ENCODE results near the gene ARHGAP28.

Gene ARHGAP28

GRCh38 chr18:6886797-6887330 is 157.3 kb downstream of the ARHGAP28 start:
- Histone ChIP-seq H3K9me3 (ENCODE audit: insufficient read depth, low read depth, low read length) (no peaks in the 10 kb centered on the region), H3K4me3 (ENCODE audit: low read depth, low read length) (no peak overlapping the region), H3K4me2 (ENCODE audit: low read length) (no peak overlapping the region), H3K23ac (ENCODE audit: low read length) (no peak overlapping the region), H4K12ac (ENCODE audit: low read depth, low read length) (no peak overlapping the region), H3K36me3 (ENCODE audit: control insufficient read depth in 1 of 2, insufficient read depth in 2 of 2, low read length in 2 of 2) (peaks cover 19 to 25% of the 10 kb centered on the region in 2 experiments), H3K18ac (ENCODE audit: low read length) (no peak overlapping the region), H3K4ac (ENCODE audit: low read depth, low read length) (no peak overlapping the region), H3K4me1 (ENCODE audit: control insufficient read depth in 1 of 2, insufficient read depth in 2 of 2, low read length in 2 of 2) (peaks cover 0 to 2% of the 10 kb centered on the region in 2 experiments), H3K27me3 (ENCODE audit: insufficient read depth, low read length) (no peaks in the 10 kb centered on the region), H3K79me2 (ENCODE audit: control insufficient read depth, insufficient read depth, low read length, poor library complexity) (no peaks in the 10 kb centered on the region), H2BK120ac (ENCODE audit: insufficient read depth, low read length, poor library complexity) (no peak overlapping the region), H2AFZ (ENCODE audit: insufficient read depth, low read length, poor library complexity) (no peak overlapping the region), H3K27ac (ENCODE audit: low read depth, low read length) (no peak overlapping the region), H3K9ac (ENCODE audit: low read length) (no peak overlapping the region), H3K79me1 (ENCODE audit: low read length) (no peaks in the 10 kb centered on the region), H2AK5ac (ENCODE audit: low read length) (no peak overlapping the region), H3K14ac (ENCODE audit: low read length) (no peak overlapping the region), H2BK5ac (ENCODE audit: low read depth, low read length, poor library complexity) (no peak overlapping the region), H4K8ac (ENCODE audit: low read depth, low read length) (no peak overlapping the region), H4K91ac (ENCODE audit: low read depth, low read length) (no peak overlapping the region), H2BK12ac (ENCODE audit: low read length) (no peak overlapping the region)
- no peak for DNase-seq
- WGBS (ENCODE audit: extremely low coverage, insufficient coverage, insufficient read length), result no CpG with 5 or more reads among the region's 6 CpGs

DNA sequence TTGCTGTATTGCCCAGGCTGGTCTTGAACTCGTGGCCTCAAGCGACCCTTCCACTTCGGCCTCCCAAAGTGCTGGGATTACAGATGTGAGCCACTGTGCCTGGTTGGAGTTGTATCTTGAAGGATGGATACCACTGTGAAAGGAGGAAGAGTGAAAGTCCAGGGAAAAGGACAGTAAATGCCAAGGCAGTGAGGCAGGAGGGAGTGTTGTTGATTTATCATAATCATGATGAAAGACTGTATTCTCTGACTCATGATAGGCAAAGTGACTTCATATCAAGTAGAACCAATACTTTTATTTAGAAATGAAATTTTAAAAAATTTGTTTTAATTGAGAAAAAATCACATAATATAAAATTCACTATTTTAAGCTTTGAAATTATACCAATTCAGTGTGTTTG is 162.3 kb downstream of the ARHGAP28 start:
- Histone ChIP-seq H3K27ac (ENCODE audit: low read depth, low read length) (no peak overlapping the region), H3K4ac (ENCODE audit: low read depth, low read length) (no peak overlapping the region), H4K12ac (ENCODE audit: low read depth, low read length) (no peak overlapping the region), H3K4me2 (ENCODE audit: low read length) (no peak overlapping the region), H3K79me1 (ENCODE audit: low read length) (no peaks in the 10 kb centered on the region), H3K9me3 (ENCODE audit: insufficient read depth, low read depth, low read length) (no peaks in the 10 kb centered on the region), H4K8ac (ENCODE audit: low read depth, low read length) (no peak overlapping the region), H2BK120ac (ENCODE audit: insufficient read depth, low read length, poor library complexity) (no peak overlapping the region), H3K9ac (ENCODE audit: low read length) (no peak overlapping the region), H3K4me1 (ENCODE audit: control insufficient read depth in 1 of 2, insufficient read depth in 2 of 2, low read length in 2 of 2) (no peaks in the 10 kb centered on the region), H4K91ac (ENCODE audit: low read depth, low read length) (no peak overlapping the region), H2AK5ac (ENCODE audit: low read length) (no peak overlapping the region), H3K79me2 (ENCODE audit: control insufficient read depth, insufficient read depth, low read length, poor library complexity) (no peaks in the 10 kb centered on the region), H3K4me3 (ENCODE audit: low read depth, low read length) (no peak overlapping the region), H3K23ac (ENCODE audit: low read length) (no peak overlapping the region), H3K27me3 (ENCODE audit: insufficient read depth, low read length) (no peaks in the 10 kb centered on the region), H3K18ac (ENCODE audit: low read length) (no peak overlapping the region), H2BK12ac (ENCODE audit: low read length) (no peak overlapping the region), H2AFZ (ENCODE audit: insufficient read depth, low read length, poor library complexity) (no peak overlapping the region), H2BK5ac (ENCODE audit: low read depth, low read length, poor library complexity) (no peak overlapping the region), H3K36me3 (ENCODE audit: control insufficient read depth in 1 of 2, insufficient read depth in 2 of 2, low read length in 2 of 2) (peaks cover 20 to 32% of the 10 kb centered on the region in 2 experiments), H3K14ac (ENCODE audit: low read length) (no peak overlapping the region)
- DNase-seq, result no peak
- no CpG with 5 or more reads among the region's 3 CpGs for WGBS (ENCODE audit: extremely low coverage, insufficient coverage, insufficient read length)

DNA sequence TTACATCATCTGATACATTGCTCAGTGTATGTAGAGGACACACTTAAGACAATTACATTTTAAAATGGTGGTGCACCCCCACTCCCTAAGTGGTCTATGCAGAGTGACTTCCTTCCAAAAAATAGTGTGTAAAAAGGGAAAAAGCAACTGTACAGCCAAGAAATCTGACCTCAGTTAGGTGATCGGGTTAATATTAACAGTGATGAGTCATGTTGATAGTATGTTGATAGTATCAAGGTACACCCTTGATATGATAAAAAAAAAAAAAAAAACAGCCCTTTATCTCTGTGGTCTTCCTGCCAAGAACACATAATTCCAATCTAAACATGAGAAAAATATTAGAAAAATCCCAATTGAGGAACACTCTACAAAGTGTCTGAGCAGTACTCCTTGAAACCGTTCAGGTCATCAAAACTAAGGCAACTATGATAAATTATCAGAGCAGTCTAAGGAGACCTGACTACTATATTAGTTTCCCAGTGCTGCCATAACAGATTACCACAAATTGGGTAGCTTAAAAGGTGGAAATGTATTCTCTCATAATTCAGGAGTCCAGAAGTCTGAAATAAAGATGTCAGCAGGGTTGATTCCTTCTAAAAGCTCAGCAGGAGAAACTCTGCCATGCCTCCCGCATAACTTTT is 171.9 kb downstream of the ARHGAP28 start:
- Histone ChIP-seq H2AK5ac (ENCODE audit: low read length) (no peak overlapping the region), H3K9me3 (ENCODE audit: insufficient read depth, low read depth, low read length) (peaks cover 2% of the 10 kb centered on the region), H3K4me3 (ENCODE audit: low read depth, low read length) (no peak overlapping the region), H2BK12ac (ENCODE audit: low read length) (no peak overlapping the region), H3K36me3 (ENCODE audit: control insufficient read depth in 1 of 2, insufficient read depth in 2 of 2, low read length in 2 of 2) (peaks cover 7 to 8% of the 10 kb centered on the region in 2 experiments), H3K14ac (ENCODE audit: low read length) (no peak overlapping the region), H3K27ac (ENCODE audit: low read depth, low read length) (no peak overlapping the region), H2BK120ac (ENCODE audit: insufficient read depth, low read length, poor library complexity) (no peak overlapping the region), H3K4ac (ENCODE audit: low read depth, low read length) (no peak overlapping the region), H4K8ac (ENCODE audit: low read depth, low read length) (no peak overlapping the region), H3K9ac (ENCODE audit: low read length) (no peak overlapping the region), H3K79me2 (ENCODE audit: control insufficient read depth, insufficient read depth, low read length, poor library complexity) (no peaks in the 10 kb centered on the region), H3K4me2 (ENCODE audit: low read length) (no peak overlapping the region), H4K12ac (ENCODE audit: low read depth, low read length) (no peak overlapping the region), H4K91ac (ENCODE audit: low read depth, low read length) (no peak overlapping the region), H3K18ac (ENCODE audit: low read length) (no peak overlapping the region), H2AFZ (ENCODE audit: insufficient read depth, low read length, poor library complexity) (no peak overlapping the region), H3K23ac (ENCODE audit: low read length) (no peak overlapping the region), H2BK5ac (ENCODE audit: low read depth, low read length, poor library complexity) (no peak overlapping the region), H3K4me1 (ENCODE audit: control insufficient read depth in 1 of 2, insufficient read depth in 2 of 2, low read length in 2 of 2) (no peaks in the 10 kb centered on the region), H3K79me1 (ENCODE audit: low read length) (no peaks in the 10 kb centered on the region), H3K27me3 (ENCODE audit: insufficient read depth, low read length) (no peaks in the 10 kb centered on the region)
- WGBS (ENCODE audit: extremely low coverage, insufficient coverage, insufficient read length), result no CpG with 5 or more reads among the region's 3 CpGs
- peak in 1 of 2 donors; percentile 70 for DNase-seq

DNA sequence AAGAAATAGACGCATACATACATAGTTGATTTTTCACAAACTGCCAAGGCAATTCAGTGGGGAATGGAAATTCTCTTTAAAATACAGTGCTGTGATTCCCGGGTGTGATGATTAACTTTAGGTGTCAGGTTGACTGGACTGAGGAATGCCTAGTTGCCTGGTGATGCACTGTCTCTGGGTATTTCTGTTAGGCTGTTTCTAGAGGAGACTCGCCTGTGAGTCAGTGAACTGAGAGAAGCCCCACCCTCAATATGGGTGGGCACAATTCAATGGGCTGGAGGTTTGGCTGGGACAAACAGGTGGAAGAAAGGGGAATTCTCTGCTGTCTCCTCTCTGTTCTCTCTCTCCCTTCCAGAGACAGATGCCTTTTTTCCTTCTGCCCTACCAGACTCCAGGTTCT is 187.6 kb downstream of the ARHGAP28 start:
- Histone ChIP-seq H3K23ac (ENCODE audit: low read length) (no peak overlapping the region), H2AFZ (ENCODE audit: insufficient read depth, low read length, poor library complexity) (no peak overlapping the region), H2BK120ac (ENCODE audit: insufficient read depth, low read length, poor library complexity) (no peak overlapping the region), H4K12ac (ENCODE audit: low read depth, low read length) (no peak overlapping the region), H3K9ac (ENCODE audit: low read length) (no peak overlapping the region), H3K79me2 (ENCODE audit: control insufficient read depth, insufficient read depth, low read length, poor library complexity) (no peaks in the 10 kb centered on the region), H3K4me2 (ENCODE audit: low read length) (no peak overlapping the region), H3K27ac (ENCODE audit: low read depth, low read length) (no peak overlapping the region), H3K4ac (ENCODE audit: low read depth, low read length) (no peak overlapping the region), H3K79me1 (ENCODE audit: low read length) (peaks cover 3% of the 10 kb centered on the region), H2AK5ac (ENCODE audit: low read length) (no peak overlapping the region), H4K91ac (ENCODE audit: low read depth, low read length) (no peak overlapping the region), H3K27me3 (ENCODE audit: insufficient read depth, low read length) (no peaks in the 10 kb centered on the region), H3K9me3 (ENCODE audit: insufficient read depth, low read depth, low read length) (no peaks in the 10 kb centered on the region), H3K4me3 (ENCODE audit: low read depth, low read length) (no peak overlapping the region), H3K14ac (ENCODE audit: low read length) (no peak overlapping the region), H4K8ac (ENCODE audit: low read depth, low read length) (no peak overlapping the region), H3K4me1 (ENCODE audit: control insufficient read depth in 1 of 2, insufficient read depth in 2 of 2, low read length in 2 of 2) (no peaks in the 10 kb centered on the region), H2BK5ac (ENCODE audit: low read depth, low read length, poor library complexity) (no peak overlapping the region), H2BK12ac (ENCODE audit: low read length) (no peak overlapping the region), H3K18ac (ENCODE audit: low read length) (no peak overlapping the region), H3K36me3 (ENCODE audit: control insufficient read depth in 1 of 2, insufficient read depth in 2 of 2, low read length in 2 of 2) (peaks cover 2 to 5% of the 10 kb centered on the region in 2 experiments)
- DNase-seq, result no peak
- no CpG with 5 or more reads among the region's 3 CpGs for WGBS (ENCODE audit: extremely low coverage, insufficient coverage, insufficient read length)

Measured in trophoblast cell (in vitro differentiated cells and primary cell).